HG03064 (cell line): ENCODE data around the gene ANKRD17.
A peak's percentile ranks its signal among the peaks of the same experiment; 100 is the strongest.

ENCODE experiments used
- ATAC-seq: cut with Tn5 transposase; IDR thresholded peaks from one replicate; pipeline ENCODE4 v1.9.1; 2021; ENCODE audit warnings: low read depth; ENCODE audit not compliant: unreplicated experiment

Gene ANKRD17

DNA sequence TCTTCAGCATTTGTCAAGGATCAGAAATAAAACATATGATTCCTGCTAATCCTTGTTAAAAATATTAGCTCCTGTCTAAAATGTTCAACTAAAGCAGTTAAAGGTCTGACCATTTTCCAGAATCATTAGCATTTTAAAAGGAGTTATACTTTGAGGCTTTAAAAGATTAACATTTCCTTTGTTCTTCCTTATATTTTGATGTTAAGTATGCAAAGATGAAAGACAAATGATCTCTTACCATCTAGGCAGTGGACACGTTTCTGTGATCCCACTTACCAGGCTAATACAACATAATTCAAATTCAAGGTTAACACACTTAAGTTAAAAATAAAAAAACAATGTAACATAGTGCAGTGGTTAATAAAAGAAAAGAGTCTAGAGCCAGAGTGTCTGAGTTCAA lies 127.3 kb downstream of the ANKRD17 start:
- no peak for ATAC-seq

DNA sequence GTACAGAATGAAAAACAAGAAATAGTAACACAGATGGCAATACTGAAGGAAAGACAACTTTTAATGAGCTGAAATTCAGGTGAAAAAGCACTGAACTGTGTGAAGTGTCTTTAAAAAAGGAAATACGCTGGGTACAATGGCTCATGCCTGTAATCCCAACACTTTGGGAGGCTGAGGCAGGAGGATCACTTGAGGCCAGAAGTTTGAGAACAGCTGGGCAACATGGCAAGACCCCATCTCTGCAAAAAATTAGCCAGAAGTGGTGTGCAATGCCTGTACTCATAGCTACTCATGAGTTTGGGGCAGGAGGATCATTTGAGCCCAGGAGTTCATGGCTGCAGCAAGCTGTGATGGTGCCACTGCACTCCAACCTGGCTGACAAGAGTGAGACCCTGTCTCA lies 129.3 kb downstream of the ANKRD17 start:
- no peak for ATAC-seq

DNA sequence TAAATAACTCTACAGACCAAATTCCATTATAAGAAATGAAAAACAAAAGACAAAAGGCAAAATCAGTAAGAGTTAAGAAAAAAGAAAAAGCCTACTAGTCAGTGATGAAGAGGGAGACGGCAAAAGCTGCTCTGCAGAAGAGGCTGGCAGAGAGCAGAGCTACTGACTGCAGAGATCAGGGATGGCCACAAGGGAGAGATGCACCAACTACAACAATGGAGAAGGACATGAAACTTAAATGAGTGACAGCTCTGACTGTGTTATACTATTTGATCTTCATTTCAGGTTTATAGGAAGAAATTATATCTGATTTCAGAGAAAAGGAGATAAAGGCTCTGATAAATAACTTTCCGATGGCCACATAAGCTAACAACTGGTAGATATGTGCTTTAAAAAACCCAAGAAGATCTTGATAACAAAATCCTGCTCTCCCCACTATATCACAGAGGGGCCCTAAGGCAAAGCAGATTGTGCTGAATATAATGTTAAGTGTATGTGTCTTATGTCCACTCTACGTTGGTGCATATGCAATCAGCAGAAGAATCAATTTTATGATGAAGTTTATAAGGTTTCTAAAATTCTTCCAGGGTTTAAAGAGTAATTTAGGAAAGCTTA lies 130.7 kb downstream of the ANKRD17 start:
- no peak for ATAC-seq

DNA sequence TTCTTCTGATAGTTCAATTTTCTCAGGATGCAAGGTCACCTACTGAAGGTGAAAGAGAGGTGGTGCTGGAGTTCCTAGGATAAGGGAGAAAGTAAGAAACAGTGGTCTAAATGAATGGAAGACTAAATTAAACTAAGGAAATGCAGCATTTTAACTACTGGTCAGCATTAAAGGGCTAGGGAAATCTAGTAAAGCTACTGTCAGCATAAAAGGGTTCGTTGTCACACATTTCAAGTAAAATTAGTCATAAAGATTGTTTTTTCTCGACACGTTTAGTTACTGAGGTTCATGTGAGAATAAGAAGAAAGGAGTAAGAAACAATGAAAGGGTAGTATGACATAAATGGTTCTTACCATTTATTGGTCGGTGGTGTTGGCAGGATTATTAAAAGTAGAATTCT lies 149.1 kb downstream of the ANKRD17 start:
- no peak for ATAC-seq

DNA sequence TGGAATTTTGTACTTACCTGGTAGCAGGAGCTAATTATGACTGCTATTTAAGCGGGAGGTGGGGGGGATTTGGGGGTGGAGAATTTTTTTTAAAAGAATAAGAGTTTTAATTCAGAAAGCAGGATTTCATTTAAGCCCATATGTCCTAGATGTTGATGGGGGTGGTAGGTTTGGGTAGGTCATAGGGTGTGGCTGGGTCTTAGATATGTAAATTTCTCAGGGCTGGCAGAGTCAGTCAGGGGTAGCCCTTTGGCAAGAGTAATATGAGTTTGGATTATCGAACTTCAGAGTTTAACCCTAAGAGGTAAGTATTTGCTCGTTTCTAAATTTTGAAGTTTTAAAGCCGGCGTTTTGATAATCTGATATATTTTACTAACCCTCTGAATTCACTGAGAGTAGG lies 153.9 kb downstream of the ANKRD17 start:
- no peak for ATAC-seq

DNA sequence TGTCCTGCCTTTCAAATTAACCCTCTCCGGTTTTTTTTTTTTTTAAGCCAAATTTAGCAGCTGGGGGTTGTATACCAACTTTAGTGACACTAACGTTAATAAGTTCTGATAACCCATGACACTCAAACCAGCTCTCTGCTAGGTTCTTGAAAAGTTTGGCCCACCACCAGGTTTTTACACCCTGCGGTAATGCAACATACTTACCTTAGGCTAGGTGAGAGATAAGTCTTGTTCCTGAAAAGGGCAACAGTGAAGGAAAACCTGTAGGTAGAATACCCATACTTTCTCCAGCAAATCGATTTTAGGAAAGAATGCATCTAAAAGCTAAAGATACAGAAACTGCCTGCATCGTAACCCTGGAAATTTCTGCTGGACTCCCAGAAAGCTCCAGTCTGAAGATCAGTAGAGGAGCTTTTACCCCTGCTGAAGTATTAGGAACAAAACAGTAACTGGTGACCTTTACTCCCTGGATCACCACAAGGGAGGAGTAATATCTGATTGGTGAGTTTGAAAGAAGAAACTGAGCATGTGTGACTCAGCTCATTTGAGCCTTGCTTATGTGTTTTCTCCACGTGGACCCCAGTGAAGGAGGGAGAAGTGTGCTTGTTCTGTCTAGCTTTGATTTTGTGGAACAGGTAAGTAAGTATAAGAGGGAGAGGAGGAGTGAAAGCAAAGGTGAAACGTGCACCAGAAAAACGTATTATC lies 154.6 kb downstream of the ANKRD17 start:
- ATAC-seq = no peak

DNA sequence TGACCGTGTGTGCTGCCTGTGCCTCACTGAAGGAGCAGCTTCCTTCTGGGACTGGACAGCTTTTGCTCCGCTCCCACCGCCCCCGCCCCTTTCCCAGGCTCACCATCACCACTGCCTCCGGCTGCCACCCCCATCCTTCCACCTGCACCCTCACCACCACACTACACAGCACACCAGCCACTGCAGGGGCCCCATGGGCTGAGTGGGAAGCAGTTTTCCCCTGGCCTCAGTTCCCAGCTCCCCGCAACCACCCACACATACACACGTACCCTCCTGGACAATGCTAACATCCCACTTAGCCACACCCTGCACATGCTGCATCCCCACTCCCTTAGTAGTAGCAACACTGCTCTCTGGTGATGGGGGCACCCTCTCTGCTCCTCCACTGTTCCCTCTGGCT lies 159.5 kb downstream of the ANKRD17 start:
- no peak for ATAC-seq

DNA sequence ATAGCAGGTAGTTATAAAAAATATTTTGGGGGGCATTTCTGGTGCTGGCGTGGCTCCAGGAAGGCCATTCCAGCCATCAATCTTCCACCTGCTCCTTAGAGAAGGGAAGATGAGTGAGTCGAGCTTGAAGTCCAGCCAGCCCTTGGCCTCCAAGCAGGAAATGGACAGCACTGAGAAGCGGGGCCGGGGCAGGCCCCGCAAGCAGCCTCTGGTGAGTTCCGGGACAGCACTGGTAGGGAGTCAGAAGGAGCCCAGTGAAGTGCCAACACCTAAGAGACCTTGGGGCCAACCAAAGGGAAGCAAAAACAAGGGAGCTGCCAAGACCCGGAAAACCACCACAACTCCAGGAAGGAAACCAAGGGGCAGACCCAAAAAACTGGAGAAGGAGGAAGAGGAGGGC lies 159.9 kb downstream of the ANKRD17 start:
- no peak for ATAC-seq

DNA sequence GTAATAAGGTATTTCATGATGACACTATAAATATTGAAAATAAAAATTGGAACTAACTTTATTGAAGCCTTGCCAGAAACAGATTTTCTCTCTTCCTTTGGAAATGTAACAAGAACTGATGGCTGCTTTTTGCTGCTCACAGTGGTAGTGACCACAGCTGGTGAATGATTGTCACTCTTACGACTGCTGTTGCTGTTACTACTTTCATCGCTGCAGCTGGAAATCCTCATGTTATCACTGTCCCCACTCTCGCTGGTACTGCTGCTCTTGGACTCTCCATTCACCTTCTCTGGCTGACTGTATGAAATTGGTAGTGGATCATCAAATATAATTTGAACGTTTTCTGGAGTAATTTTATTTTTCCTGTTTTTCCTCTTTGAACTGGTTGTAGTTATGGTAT lies 160.6 kb downstream of the ANKRD17 start:
- ATAC-seq = no peak

DNA sequence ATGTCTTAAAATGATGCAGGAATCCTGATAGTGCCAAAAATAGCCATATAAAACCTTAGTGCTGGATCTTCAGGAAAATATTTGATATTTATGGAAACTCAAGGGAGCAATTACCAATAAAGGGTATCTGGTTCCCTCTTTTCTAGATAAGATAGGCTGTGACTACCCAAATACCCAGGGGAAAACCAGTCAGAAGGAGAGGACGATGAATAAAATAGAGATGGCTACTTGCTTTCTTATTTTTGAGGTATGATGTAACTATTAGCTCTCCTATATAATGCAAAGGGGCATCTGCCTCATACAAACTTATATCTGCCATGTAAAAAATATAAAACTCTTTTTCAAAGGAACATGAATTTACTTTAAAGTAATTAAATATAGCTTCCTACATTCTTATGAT lies 165.7 kb downstream of the ANKRD17 start:
- ATAC-seq = no peak

DNA sequence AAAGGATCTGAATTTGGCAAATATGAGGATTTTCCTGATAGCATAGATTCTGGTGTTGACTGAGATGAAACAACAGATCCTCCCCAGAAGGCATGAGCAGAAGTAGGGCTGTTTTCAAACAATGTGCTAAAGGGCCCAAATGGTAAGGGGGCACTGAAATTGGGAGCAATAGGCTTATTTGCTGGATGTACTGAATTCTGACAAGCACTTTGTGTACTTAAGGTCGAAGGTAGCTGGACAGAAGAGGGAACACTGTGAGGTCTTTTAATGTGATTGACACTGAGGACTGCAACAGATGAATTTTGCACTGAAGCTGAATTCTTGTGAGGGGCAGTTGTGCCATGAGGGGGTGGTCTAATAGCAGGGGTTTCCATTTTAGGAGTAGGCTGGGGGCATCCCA lies 167.9 kb downstream of the ANKRD17 start:
- ATAC-seq = no peak

DNA sequence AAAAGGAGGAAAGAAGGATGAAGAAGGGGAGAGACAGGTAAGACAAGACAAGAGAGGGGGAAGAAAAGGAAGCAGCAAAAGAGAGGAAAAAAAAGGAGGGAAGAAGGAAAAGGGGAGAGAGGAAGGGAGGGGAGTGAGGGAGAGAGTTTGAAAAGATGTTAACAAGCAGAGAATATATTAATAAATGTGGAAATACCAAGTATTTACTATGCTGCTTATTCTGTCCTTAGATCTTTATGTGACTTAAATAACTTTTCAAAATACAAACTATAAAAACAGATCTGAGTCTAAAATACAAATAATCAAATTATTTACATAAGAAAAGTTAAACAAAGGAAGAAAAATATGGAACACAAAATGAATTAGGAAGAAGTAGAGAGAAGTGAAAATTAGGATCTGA lies 170.7 kb downstream of the ANKRD17 start:
- ATAC-seq = no peak

DNA sequence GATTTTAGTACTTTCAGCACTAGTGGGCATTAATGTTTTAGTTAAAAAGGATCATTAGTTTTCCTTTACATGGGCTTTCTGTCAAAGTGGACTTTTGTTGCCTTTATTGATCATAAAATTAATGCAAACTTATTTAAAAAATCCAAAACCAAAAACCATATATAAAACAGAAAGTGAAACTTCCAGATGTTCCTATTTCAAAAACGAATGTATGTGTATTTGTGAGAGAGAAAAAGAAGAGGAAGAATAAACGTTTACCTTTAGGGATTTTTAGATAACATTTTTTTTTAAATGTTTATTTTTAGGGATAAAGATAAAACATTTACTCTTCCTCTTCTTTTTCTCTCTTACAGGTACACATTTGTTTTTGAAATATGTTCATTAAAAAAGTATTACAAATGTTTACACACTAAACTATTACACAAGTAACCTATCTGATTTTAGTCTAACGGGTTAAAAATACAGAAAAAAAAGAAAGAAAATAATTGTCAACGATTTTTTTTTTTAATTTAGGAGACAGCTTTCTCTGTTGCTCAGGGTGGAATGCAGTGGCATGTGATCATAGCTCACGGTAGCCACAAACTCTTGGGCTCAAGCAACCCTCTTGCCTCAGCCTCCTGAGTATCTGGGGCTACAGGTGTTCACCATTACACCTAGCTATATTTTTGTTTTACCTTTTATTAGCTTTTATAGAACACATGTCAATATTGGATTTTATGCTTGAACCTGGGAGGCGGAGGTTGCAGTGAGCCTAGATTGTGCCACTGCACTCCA lies 172.3 kb downstream of the ANKRD17 start:
- ATAC-seq = no peak

DNA sequence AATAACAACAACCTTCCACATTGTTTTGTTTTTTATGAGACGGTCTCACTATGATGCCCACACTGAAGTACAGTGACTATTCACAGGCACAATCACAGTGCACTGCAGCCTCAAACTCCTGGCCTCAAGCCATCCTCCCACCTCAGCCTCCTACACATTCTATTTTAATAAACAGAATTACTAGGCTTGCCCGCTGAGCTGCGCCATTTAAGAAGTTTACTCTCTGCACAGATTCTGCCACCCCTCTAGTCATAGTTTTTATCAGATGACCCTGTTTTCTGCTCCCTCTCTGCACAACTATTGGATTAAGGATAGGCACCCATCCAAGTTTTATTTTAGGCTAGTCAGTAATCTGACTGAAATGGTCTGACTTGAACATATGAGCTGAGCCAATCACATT lies 177.8 kb downstream of the ANKRD17 start:
- ATAC-seq = no peak

DNA sequence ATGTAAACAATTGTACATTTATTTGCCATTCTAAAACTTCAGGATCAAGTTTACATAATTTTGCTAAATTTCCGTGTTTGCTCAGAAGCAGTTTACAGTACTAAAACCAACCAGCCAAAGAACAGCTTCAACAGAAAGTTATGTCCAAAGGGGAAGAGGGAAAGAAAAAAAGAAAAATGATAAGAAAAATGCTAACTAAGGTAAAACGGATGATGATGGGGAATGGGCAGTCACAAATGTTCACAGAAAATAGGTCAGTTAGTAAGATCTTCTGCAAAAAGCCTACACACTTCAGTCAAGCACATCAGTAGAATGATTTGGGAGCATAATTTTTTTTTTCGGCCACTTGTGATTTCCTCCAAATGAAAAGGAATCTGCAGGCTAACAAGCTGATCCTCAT lies 182.8 kb downstream of the ANKRD17 start:
- ATAC-seq = no peak

DNA sequence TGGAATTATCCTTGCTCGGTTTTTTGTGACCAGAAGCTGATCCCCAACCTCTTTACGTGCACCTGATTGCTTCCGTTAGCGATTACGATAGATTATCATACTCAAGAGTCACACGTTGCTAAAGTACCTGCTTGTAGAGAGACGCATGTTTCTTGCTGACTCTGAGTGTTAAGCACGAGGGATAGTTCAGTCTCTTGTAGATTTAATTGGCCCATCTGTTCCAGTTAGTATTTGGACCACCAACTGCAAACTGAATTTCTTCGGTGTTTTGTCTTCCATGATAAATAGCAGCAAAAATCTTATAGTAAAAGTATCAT lies 188.6 kb downstream of the ANKRD17 start:
- ATAC-seq = peak; percentile 5

DNA sequence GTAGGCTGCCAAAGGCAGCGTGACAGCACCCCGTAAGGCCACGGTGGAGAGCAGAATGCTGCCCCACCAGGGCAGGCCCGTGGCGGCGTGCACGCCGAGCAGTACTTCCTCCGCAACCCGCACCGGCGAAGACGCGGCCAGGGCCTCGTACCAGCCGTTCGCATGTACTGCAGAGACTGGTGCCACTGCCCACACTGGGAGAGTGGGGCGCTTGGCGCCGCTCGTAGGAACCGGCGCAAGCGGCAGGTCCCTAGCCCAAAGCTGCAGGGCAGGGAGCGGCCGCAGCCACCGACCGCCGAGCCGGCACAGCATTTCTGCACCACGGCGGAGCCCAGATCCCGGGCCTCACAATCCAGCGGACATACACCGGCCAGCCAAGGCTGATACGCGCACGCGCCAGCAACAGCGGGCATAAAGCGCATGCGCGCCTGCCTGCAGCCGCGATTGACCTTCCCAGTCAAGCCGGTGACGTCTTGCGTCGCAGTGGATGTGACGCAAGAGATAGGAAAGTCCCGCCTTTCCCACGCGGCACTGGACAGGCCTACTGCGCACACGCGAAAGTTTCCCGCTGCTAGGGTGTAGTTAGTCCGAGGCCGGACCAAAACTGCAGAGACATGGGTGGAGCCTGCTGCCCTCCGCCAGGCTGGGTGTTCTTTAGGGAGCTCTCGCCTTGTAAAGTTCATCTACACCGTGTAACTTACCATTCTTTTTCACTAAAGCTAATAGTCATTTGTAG lies 189.1 kb downstream of the ANKRD17 start, which contains the start of gene COX18:
TSS of gene COX18 (minus strand) at position 379 of the 736 bp plus-strand sequence. CDS start at position 312, 67 bp downstream.
- ATAC-seq = peak; percentile 81

DNA sequence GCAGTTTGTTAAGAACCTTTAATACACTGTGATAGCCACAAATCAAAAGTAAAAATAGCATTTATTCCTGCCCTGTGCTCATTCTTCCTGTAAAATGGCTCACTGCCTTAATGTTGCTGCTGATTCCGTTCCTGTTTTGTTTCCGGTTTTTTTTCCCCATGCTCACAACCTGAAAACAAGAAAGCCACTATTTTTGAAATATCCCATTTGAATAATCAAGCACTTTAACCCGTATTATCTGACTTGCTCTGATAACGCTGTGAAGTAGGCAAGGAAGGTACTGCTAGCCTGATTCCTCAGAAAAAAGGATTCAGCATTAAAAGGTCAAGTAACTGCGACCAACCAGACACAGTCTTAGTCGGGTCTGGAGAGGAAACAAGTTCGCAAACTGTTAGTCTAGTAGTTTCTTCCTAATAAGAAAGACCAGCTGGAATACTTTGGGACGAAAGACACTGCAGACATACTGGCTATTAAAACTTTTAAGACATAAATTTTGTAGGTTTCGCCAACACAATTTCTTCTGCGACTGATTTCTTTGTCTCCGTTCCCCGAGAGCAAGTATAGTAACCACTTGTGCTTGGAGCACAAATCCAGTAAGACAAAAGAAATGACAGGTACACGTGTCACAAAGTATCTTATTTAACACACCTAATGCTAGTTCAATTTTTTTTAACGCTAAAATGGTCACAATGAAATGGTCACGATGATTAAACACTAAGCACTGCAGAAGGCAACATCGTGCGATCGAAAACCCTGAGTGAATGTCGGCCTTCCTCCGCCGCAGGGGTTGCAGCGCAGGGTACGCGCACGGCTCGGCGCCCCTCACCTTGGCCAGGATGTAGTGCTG lies 189.9 kb downstream of the ANKRD17 start:
- ATAC-seq = peak; percentile 10

DNA sequence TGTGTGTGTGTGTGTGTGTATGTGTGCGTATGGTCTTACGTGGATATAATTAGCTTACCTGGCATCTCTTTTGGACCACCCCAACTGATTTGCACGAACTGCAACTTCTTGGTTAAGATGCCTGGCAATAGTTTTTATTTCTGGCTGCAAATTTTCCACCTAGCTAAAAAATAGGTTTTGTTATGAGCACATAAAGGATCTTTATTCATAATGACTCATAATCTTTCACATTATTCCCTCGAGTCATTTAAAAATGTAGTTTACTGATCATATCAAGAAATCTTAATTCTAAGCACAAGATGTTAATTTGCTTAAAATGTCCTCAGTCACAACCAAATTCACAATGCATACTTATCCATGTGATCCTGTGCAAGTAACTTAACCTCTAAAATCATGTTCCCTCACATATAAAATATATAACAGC lies 190.6 kb downstream of the ANKRD17 start:
- no peak for ATAC-seq

DNA sequence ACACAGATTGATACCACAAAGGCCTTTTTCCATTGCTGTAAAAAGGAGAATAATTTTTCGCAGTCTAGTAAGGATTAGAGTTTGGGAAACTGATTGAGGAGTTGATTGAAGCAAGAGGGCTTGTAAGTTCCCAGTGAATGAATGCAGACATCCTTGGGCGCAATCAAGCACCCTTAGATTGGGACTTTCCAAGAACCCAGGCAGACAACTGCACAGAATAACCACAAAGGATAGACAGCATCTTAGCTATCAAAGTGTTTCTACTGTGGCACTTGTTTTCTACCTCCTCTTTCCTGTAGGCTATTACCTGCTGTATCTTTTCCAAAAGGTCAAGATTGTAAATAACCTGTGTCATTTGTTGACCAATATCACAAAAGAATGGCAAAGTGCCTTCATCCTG lies 191.7 kb downstream of the ANKRD17 start:
- ATAC-seq = no peak
